GM19099 (cell line): ENCODE measurements around the gene PRDM10.

ENCODE experiments used
- POLR2A ChIP-seq: IDR thresholded peaks from 3 replicates; pipeline ENCODE4 v1.6.1; 2011; ENCODE audit warnings: low read depth; ENCODE audit not compliant: insufficient read length; ENCODE audit errors: extremely low read depth

Gene PRDM10

GRCh38 chr11:129944696-129945095 is 57.9 kb downstream of the PRDM10 start:
- TF ChIP-seq POLR2A: no peak

DNA sequence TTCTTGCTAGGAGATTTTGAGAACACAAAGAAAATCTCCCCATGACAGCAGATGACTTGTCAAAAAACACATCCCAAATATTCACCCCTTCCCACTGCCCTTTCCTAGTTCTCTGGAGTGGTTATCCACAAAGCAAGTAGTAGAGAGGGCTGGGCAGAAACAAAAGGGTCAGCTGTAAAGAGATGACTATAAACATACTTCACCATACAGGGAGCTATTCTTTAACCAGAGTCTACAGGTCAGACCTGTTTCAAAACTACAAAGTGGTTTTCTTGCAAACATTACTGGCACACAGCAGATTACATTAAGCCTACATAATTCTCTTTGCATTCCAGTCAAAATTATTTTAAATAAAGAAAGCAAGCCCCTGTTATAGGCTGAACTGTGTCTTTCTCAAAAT is 59.6 kb downstream of the PRDM10 start:
- TF ChIP-seq POLR2A: no peak

- TF ChIP-seq POLR2A: no peak
Measured at GRCh38 chr11:129939510-129939909, 63.1 kb downstream of the PRDM10 start.

- no peak for TF ChIP-seq POLR2A
Measured at GRCh38 chr11:129938764-129939163, 63.9 kb downstream of the PRDM10 start.

- TF ChIP-seq POLR2A: no peak
Measured at GRCh38 chr11:129937592-129938238, 64.9 kb downstream of the PRDM10 start.

DNA sequence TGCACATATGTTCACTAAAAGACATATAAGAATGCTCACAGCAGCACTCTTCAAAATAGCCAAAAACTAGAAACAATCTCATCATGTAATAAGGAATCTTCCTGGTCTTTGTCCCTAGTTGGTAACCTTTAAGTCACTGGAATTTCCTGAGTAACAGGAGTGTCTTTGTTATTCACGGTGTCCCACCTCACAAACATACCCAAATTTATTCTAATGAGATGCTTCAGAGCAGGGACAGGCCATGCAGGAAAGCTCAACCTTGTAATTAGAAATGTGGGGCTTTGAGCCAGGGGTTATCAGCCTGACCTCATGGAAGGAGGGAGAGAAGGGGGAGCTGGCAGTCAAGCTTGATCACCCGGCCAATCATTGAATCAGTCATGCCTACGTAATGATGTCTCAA is 66.9 kb downstream of the PRDM10 start:
- no peak for TF ChIP-seq POLR2A

- TF ChIP-seq POLR2A: no peak
Measured at GRCh38 chr11:129933891-129934290, 68.7 kb downstream of the PRDM10 start.

DNA sequence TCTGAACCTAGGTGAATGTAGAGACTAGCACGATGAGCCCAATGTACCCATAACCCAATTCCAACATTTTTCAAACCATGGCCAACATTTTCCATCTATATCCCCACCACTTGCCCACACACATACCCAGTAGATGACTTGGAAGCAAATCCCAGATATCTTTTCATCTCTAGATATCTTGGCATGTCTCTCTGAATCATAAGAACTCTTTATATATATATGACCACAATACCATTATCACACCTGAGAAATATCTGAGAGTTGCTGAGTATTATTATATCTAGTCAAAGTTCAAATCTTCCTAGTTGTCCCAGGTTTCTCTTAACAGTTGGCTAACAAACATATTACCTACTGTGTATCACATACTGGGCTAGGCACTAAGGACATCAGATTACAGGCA is 69.4 kb downstream of the PRDM10 start:
- TF ChIP-seq POLR2A: no peak

GRCh38 chr11:129932381-129933067 is 70.1 kb downstream of the PRDM10 start:
- no peak for TF ChIP-seq POLR2A

DNA sequence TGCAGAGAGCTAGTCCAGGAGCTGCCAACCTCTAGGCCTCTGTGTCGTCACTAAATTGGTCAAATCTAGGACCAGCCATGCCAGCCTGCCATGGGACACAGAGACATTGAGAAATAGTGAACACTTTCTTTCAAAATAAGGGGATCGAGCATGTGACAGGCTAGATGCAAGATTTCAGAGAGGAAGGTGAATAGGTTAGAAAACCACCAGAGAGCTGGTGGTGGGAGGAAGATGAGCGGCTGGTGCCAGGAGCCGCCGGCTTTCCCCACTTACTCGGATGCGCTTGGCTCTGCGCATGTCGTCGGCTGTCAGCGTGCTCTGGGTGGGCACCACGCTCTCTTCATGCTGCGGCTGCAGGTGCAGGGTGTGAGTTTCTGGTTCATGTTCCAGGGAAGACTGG is 71.9 kb downstream of the PRDM10 start:
- TF ChIP-seq POLR2A: no peak

DNA sequence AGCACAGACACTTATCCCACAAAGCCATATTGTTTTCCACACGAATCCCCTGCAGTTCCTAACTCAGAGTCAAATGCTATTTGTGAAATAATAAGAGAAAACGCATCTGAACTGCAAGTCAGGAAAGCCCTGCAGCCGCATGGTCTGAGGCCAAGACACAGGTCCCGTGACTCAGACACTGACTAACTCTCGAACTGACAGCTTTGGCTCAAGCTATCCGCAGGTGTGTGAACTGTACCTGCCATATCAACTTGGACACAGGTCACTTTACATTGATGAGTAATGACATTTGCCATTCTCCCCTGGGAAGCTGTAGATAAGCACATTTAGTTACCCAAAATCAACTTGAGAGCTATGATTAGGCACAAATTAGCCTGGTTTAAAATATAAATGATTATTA is 72.3 kb downstream of the PRDM10 start:
- no peak for TF ChIP-seq POLR2A

- TF ChIP-seq POLR2A: no peak
Measured at GRCh38 chr11:129929721-129930120, 72.9 kb downstream of the PRDM10 start.

GRCh38 chr11:129928923-129929692 is 73.5 kb downstream of the PRDM10 start:
- no peak for TF ChIP-seq POLR2A

GRCh38 chr11:129922674-129923073 is 80.0 kb downstream of the PRDM10 start:
- no peak for TF ChIP-seq POLR2A

- no peak for TF ChIP-seq POLR2A
Measured at GRCh38 chr11:129918361-129918760, 84.3 kb downstream of the PRDM10 start.

DNA sequence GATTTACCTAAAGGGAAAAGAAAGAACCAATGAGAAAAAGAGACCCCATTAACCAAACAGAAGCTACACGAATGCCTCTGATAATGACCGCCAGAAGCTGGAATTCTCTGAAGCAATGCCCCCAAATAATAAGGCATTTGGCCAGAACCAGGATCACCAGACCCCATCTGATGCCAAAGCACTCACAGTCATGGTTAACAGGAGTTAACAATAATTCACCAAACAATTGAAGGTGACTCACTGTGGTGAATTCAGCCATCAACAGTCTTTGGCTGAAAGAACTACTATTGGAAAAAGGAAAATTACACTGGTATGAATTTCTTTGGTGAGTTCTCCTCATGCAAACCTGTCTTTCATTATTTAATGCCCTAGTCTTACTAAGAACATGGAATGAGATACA is 85.4 kb downstream of the PRDM10 start:
- TF ChIP-seq POLR2A: no peak
